Measurements from ENCODE around the gene AMELX. TPM values are rescaled to one million over a fixed set of nuclear protein-coding genes. Genes with fewer than 3 reads are reported as not detected.

The AMELX gene
- polyA plus RNA-seq, 2 of the 4 experiments (the other 2 are of a cell fraction): not detected

DNA sequence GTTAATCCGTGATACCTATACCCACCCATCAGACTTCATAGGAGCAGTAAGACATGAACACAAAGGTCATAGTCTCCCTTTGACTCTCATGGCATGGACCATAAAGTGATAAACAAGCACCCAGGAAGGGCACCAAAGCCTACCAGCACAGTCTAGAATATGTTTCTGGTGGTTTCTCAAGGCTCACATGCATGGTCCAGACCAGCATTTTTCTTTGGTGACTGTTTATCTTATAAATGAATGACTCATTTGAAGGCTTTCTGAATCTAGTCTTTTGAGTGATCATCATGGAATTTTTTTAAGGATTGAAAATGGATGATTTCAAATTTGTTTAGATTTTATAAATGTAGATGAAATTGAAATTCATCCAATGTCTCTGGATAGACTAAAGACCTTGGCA lies 32.0 kb upstream of the AMELX start:
- no peaks in the 10 kb centered on the region for H3K9me3 ChIP-seq
- ATAC-seq (no peak), FAIRE-seq (no peak), DNase-seq (ENCODE audit: low read depth in 1 of 2, low spot score in 1 of 2) (no peak)
- H3K4me1 ChIP-seq: no peaks in the 10 kb centered on the region
- ChIA-PET CTCF (no interaction called here), POLR2A (no interaction called here)
- WGBS (ENCODE audit: missing lambda C conversion rate): 89% methylated on average over 1 of the region's 1 CpG
- H3K4me2 ChIP-seq: no peak overlapping the region
- H3K27ac ChIP-seq: no peak overlapping the region
- TF ChIP-seq ZNF302 (CRISPR knock-in tag; IDR thresholded peaks at IDR 0.05) (no peak), EHMT2 (IDR thresholded peaks at IDR 0.05; ENCODE audit: low read depth) (no peak), TP53 (CRISPR knock-in tag; IDR thresholded peaks at IDR 0.05) (no peak), FOXS1 (CRISPR knock-in tag; IDR thresholded peaks at IDR 0.05) (no peak), SREBF2 (IDR thresholded peaks at IDR 0.05) (no peak), HOXB5 (CRISPR knock-in tag; IDR thresholded peaks at IDR 0.05) (no peak), TFCP2L1 (CRISPR knock-in tag; IDR thresholded peaks at IDR 0.05) (no peak), NFE2L2 (conservative IDR thresholded peaks at IDR 0.05; ENCODE audit: low read length) (no peak)
- TF ChIP-seq, protein P1, sequence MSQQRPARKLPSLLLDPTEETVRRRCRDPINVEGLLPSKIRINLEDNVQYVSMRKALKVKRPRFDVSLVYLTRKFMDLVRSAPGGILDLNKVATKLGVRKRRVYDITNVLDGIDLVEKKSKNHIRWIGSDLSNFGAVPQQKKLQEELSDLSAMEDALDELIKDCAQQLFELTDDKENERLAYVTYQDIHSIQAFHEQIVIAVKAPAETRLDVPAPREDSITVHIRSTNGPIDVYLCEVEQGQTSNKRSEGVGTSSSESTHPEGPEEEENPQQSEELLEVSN (IDR thresholded peaks at IDR 0.05; ENCODE audit: borderline replicate concordance, low read depth): no peak
- no peak overlapping the region for H3K4me3 ChIP-seq

DNA sequence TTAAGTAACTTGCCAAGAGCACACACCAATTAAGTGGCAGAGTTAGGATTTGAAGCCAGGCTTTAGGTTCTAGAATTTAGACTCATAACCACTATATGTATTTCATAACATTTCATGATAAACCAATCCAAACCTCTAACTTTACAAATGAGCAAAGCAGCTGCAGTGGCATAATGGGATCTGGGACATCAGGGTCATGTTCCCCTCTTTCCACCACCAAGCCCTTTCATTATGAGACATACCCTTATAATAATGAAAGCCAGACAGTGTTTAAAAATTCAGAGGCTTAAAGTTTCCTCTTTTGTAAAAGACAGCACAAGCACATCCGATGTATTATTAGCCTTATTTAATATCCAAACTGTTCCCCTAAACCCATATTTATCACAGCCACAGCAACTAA lies 28.3 kb upstream of the AMELX start:
- H3K4me2 ChIP-seq: no peak overlapping the region
- CTCF ChIA-PET: no interaction called here
- H3K4me1 ChIP-seq: no peaks in the 10 kb centered on the region; the same call in 2 of the 3 replicates
- no peaks in the 10 kb centered on the region for H3K9me3 ChIP-seq
- FAIRE-seq (peak; percentile 13), ATAC-seq (no peak), DNase-seq (ENCODE audit: low read depth in 1 of 2, low spot score in 1 of 2) (no peak)
- 8% methylated on average over 1 of the region's 1 CpG for whole genome bisulfite sequencing (ENCODE audit: missing lambda C conversion rate)
- TF ChIP-seq POLR2AphosphoS2 (conservative IDR thresholded peaks at IDR 0.05; ENCODE audit: low read length) (no peak), JUNB (IDR thresholded peaks at IDR 0.05) (no peak), RNF2 (IDR thresholded peaks at IDR 0.05; ENCODE audit: borderline replicate concordance, low read depth) (no peak), JUN (IDR thresholded peaks at IDR 0.05) (no peak), NFE2L2 (conservative IDR thresholded peaks at IDR 0.05; ENCODE audit: low read length) (no peak), EHF (CRISPR knock-in tag; IDR thresholded peaks at IDR 0.05) (no peak), HEYL (CRISPR knock-in tag; IDR thresholded peaks at IDR 0.05) (no peak), CBX8 (IDR thresholded peaks at IDR 0.05) (no peak), POLR2A (IDR thresholded peaks at IDR 0.05; ENCODE audit: low read length) (no peak), FOSB (CRISPR knock-in tag; IDR thresholded peaks at IDR 0.05) (no peak), ZSCAN20 (CRISPR knock-in tag; IDR thresholded peaks at IDR 0.05) (no peak), CHD4 (IDR thresholded peaks at IDR 0.05; ENCODE audit: borderline replicate concordance) (no peak), HDAC2 (IDR thresholded peaks at IDR 0.05) (no peak), HOXA7 (CRISPR knock-in tag; IDR thresholded peaks at IDR 0.05) (no peak), ZNF302 (CRISPR knock-in tag; IDR thresholded peaks at IDR 0.05) (no peak)
- TF ChIP-seq, protein P2, sequence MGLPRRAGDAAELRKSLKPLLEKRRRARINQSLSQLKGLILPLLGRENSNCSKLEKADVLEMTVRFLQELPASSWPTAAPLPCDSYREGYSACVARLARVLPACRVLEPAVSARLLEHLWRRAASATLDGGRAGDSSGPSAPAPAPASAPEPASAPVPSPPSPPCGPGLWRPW (IDR thresholded peaks at IDR 0.05): no peak
- TF ChIP-seq, protein P3, sequence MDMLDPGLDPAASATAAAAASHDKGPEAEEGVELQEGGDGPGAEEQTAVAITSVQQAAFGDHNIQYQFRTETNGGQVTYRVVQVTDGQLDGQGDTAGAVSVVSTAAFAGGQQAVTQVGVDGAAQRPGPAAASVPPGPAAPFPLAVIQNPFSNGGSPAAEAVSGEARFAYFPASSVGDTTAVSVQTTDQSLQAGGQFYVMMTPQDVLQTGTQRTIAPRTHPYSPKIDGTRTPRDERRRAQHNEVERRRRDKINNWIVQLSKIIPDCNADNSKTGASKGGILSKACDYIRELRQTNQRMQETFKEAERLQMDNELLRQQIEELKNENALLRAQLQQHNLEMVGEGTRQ (IDR thresholded peaks at IDR 0.05): no peak
- TF ChIP-seq, protein P4, sequence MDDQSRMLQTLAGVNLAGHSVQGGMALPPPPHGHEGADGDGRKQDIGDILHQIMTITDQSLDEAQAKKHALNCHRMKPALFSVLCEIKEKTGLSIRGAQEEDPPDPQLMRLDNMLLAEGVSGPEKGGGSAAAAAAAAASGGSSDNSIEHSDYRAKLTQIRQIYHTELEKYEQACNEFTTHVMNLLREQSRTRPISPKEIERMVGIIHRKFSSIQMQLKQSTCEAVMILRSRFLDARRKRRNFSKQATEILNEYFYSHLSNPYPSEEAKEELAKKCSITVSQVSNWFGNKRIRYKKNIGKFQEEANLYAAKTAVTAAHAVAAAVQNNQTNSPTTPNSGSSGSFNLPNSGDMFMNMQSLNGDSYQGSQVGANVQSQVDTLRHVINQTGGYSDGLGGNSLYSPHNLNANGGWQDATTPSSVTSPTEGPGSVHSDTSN (IDR thresholded peaks at IDR 0.05): no peak
- no peak overlapping the region for H3K27ac ChIP-seq
- POLR2A ChIA-PET: no interaction called here
- H3K4me3 ChIP-seq: no peak overlapping the region

DNA sequence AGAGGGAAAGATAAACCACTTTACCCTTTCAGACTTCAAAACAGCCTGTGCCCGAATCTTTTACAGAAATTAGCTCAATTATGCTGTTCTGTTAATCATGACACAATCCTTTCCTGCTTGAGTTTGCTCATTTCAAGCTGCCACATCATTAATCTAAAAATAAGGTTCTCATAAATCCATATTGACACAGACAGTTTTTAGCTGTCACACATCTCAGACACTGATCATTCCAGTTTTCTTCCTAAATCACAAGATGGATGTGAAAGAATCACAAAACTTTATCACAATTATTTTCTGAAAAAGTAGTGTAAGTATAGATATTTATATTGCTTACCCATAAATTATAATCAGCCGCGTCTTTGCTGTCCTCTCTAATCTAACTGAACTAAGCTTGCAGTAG lies 27.9 kb upstream of the AMELX start:
- CTCF ChIA-PET: no interaction called here
- no peak for FAIRE-seq

More for the DNA sequence above, 27.9 kb upstream of the AMELX start:
- Histone ChIP-seq H3K4me2 (no peak overlapping the region), H3K9me3 (no peaks in the 10 kb centered on the region), H3K4me1 (no peaks in the 10 kb centered on the region; the same call in 2 of the 3 replicates), H3K4me3 (no peak overlapping the region), H3K27ac (no peak overlapping the region)
- no peak for TF ChIP-seq MYC (IDR thresholded peaks at IDR 0.05; ENCODE audit: borderline replicate concordance, low read length)
- ATAC-seq (no peak), DNase-seq (ENCODE audit: low read depth in 1 of 2, low spot score in 1 of 2) (no peak)
- POLR2A ChIA-PET: no interaction called here
- 8% methylated on average over 3 of the region's 3 CpGs for WGBS (ENCODE audit: missing lambda C conversion rate)

All from A549 (cell line).